Stimulated activated effector memory CD8-positive, alpha-beta T cell treated with anti-CD3 and anti-CD28 coated beads, Interleukin-12 subunit alpha, Interleukin-12 subunit beta, amount 100 ng/mL, for 72 hours (primary cell): ENCODE measurements around the gene LRMDA.

Experiments used
- ATAC-seq: fragments of 150-1000 bp; cut with Tn5 transposase; 2 replicates; pipeline ENCODE4 v1.10.0; 2021
- DNase-seq, 2 donors: peaks; one replicate each; pipeline ENCODE4 v3.0.0; 2021 to 2022; ENCODE audit warnings: low spot score in 2 of 2
- H3K27ac Mint-ChIP-seq: one replicate; pipeline ENCODE4 v1.8.0; 2022; ENCODE audit warnings: mild to moderate bottlenecking, mixed read lengths
- H3K36me3 Mint-ChIP-seq: one replicate; pipeline ENCODE4 v1.8.0; 2022; ENCODE audit warnings: mild to moderate bottlenecking, mixed read lengths
- H3K4me1 Mint-ChIP-seq: one replicate; pipeline ENCODE4 v1.8.0; 2022; ENCODE audit warnings: mixed read lengths
- H3K4me3 Mint-ChIP-seq: one replicate; pipeline ENCODE4 v1.8.0; 2022; ENCODE audit warnings: mild to moderate bottlenecking, mixed read lengths
- H3K9me3 Mint-ChIP-seq: one replicate; pipeline ENCODE4 v1.8.0; 2022; ENCODE audit warnings: mixed read lengths

LRMDA gene

DNA sequence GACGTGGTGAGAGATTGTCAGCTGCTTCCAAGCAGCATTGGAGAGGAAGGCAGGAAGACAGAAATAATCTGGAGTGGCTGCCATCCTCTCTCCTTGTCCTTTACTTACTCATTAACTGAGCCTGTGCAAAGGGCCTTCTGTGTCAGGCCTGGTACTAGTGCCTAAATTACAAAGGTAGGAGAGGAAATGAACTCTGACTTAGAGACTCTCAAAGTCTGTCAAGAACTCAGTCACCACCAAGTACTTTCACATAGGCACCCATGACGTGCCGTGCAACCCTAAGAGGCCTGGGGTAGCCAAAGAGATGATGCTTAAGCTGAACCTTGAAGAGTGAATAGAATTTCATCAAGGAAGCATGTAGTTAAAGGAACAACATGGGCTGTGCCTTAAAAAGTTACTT, 866.9 kb downstream of the LRMDA start:
- DNase-seq = no peak
- Mint-ChIP-seq H3K27ac (no peak overlapping the region), H3K4me3 (no peak overlapping the region), H3K4me1 (no peaks in the 10 kb centered on the region), H3K9me3 (no peaks in the 10 kb centered on the region), H3K36me3 (no peaks in the 10 kb centered on the region)
- ATAC-seq = no peak

DNA sequence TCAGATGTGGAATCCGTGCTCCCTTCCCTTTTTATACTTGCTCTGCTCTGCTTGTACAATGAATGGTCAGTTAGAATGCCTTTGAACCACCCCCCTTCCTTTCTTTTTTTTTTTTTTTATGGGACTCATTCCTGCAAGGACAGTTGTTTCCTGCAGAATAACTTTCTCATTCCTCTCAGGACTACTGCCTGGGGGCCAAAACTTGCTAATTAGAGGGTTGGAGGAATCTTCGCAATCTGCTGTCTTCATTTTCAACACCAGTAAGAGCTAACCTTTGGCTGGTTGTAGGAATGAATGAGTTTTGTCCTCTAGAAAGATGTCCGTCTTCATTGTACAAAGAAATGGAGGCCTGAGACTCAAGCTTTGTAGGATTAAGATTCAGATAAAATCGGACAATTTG, 868.1 kb downstream of the LRMDA start:
- ATAC-seq (no peak), DNase-seq (no peak)
- no peak overlapping the region for H3K4me3 Mint-ChIP-seq
- no peaks in the 10 kb centered on the region for H3K36me3 Mint-ChIP-seq
- no peak overlapping the region for H3K27ac Mint-ChIP-seq
- H3K9me3 Mint-ChIP-seq = peaks cover 1% of the 10 kb centered on the region
- H3K4me1 Mint-ChIP-seq = no peaks in the 10 kb centered on the region

DNA sequence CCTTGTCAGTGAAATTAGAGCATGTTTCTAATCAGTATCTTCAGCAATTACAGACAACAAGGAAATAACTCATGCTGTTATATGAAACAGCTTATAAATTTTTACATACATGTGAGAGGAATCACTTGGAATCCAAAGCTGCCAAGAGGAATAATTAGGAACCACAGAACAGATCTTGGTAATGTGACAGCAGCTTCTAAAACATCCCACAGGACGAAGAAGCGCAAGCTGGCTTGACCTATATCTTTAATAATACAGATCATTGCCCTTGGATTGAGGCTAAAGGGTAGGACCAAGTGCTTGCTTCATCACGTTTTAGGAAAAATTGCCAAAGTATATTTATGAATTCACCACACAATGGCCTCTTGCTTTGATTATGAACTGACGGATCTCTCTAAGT, 869.8 kb downstream of the LRMDA start:
- H3K4me3 Mint-ChIP-seq = no peak overlapping the region
- no peaks in the 10 kb centered on the region for H3K4me1 Mint-ChIP-seq
- ATAC-seq (no peak), DNase-seq (no peak)
- peaks cover 3% of the 10 kb centered on the region for H3K9me3 Mint-ChIP-seq
- no peaks in the 10 kb centered on the region for H3K36me3 Mint-ChIP-seq
- no peak overlapping the region for H3K27ac Mint-ChIP-seq

- no peak overlapping the region for H3K27ac Mint-ChIP-seq
- ATAC-seq = no peak
Measured at GRCh38 chr10:76301950-76302349, 870.5 kb downstream of the LRMDA start.

DNA sequence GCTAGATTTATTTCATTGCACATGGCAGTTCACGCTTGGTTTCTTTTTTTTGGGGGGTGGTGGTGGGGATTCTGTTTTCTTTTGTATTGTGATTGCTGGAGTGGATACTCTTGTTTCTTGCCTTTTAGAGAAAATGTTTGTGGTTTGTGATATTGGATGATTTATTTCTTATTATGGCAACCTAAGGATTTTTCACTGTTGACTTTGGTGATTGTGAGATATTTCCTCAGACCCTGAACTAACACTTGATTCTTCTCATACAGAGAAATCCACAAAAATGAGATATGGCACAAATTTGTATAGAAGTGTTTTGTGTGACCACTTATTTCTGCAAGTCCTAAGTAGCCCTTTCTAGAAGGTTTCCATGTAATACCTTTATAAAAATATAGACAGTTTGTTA, 871.1 kb downstream of the LRMDA start:
- ATAC-seq (no peak), DNase-seq (no peak)
- H3K9me3 Mint-ChIP-seq = peaks cover 3% of the 10 kb centered on the region
- no peak overlapping the region for H3K27ac Mint-ChIP-seq
- H3K36me3 Mint-ChIP-seq = no peaks in the 10 kb centered on the region
- no peak overlapping the region for H3K4me3 Mint-ChIP-seq
- H3K4me1 Mint-ChIP-seq = no peaks in the 10 kb centered on the region

More at GRCh38 chr10:76301950-76302349, 870.5 kb downstream of the LRMDA start:
- no peaks in the 10 kb centered on the region for H3K36me3 Mint-ChIP-seq
- H3K4me1 Mint-ChIP-seq = no peaks in the 10 kb centered on the region
- no peak overlapping the region for H3K4me3 Mint-ChIP-seq
- DNase-seq = no peak
- H3K9me3 Mint-ChIP-seq = peaks cover 3% of the 10 kb centered on the region

GRCh38 chr10:76302961-76303630, 871.7 kb downstream of the LRMDA start:
- no peaks in the 10 kb centered on the region for H3K4me1 Mint-ChIP-seq
- H3K4me3 Mint-ChIP-seq = no peak overlapping the region
- no peak for DNase-seq
- no peaks in the 10 kb centered on the region for H3K36me3 Mint-ChIP-seq
- H3K9me3 Mint-ChIP-seq = peaks cover 3% of the 10 kb centered on the region
- no peak for ATAC-seq
- no peak overlapping the region for H3K27ac Mint-ChIP-seq

DNA sequence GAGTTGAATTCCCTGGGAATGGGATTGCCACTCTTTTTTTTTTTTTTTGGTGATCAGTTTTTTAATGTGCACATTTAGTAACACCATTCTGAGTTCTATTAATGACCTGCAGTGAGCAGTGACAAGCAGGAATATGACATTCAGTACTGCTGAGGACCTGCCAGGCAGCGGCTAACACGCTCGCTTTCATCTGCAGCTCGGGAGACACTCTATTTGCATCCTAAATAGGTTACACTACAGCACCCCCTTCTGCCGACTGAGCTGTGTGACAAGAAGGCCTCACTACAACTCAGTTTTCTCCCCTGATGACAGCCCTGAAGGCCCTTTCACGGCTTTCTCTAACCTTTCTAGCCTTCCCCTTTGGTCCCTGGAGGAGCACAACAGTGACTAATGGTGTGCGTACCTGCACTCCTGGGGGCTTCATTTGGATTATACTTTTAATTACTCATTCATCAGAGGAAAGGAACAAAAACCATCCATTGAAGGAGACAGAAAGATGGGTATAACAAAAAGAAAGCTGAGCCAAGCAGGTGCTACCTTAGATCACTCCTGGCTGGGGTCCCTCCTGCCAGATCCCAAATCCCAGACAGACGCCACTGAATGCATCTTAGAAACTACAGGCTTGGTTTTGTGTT, 872.4 kb downstream of the LRMDA start:
- H3K9me3 Mint-ChIP-seq = peaks cover 3% of the 10 kb centered on the region
- no peak for ATAC-seq
- DNase-seq = no peak
- H3K36me3 Mint-ChIP-seq = no peaks in the 10 kb centered on the region
- H3K27ac Mint-ChIP-seq = no peak overlapping the region
- H3K4me1 Mint-ChIP-seq = no peaks in the 10 kb centered on the region
- H3K4me3 Mint-ChIP-seq = no peak overlapping the region

DNA sequence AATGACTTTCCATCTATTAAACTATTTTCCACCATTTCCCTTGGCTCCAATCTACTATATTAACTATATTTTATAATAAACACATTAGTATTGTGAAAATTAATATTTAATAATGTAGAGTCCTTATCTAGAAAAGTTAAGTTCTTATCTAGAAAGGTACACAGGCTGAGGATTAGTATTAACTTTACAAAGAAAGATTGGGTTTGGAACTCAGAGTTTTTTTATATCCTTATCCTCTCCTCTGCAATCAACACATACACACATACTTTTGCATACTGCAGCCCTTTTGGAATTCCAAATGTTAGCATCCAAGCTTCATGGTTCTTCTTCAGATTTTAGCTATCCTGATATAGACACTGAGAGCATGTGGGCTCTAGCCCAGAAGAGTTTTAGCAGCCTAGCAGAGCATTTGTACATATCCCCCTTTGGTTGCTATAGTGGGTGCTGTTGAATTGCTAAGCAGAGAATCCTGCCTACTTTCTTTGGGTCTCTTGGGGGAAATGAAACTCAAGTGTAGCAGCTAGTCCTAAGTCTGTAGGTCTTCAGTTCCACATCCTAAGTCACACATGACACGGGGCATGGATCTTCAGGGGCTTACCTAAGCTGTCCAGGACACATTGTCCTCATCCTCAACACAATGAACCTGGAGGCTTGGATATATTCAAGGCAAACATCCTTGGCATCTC, 874.6 kb downstream of the LRMDA start:
- Mint-ChIP-seq H3K27ac (no peak overlapping the region), H3K36me3 (no peaks in the 10 kb centered on the region)
- no peak for DNase-seq

GRCh38 chr10:76306856-76307255, 875.4 kb downstream of the LRMDA start:
- Mint-ChIP-seq H3K4me1 (no peaks in the 10 kb centered on the region), H3K27ac (no peak overlapping the region), H3K9me3 (peaks cover 3% of the 10 kb centered on the region), H3K4me3 (no peak overlapping the region), H3K36me3 (no peaks in the 10 kb centered on the region)
- no peak for DNase-seq
- ATAC-seq = no peak

More for the DNA sequence above, 874.6 kb downstream of the LRMDA start:
- Mint-ChIP-seq H3K9me3 (peaks cover 3% of the 10 kb centered on the region), H3K4me1 (no peaks in the 10 kb centered on the region), H3K4me3 (no peak overlapping the region)
- no peak for ATAC-seq

GRCh38 chr10:76309070-76309469, 877.6 kb downstream of the LRMDA start:
- Mint-ChIP-seq H3K36me3 (no peaks in the 10 kb centered on the region), H3K9me3 (peaks cover 3% of the 10 kb centered on the region), H3K27ac (no peak overlapping the region), H3K4me1 (no peaks in the 10 kb centered on the region), H3K4me3 (no peak overlapping the region)
- DNase-seq (no peak), ATAC-seq (no peak)

DNA sequence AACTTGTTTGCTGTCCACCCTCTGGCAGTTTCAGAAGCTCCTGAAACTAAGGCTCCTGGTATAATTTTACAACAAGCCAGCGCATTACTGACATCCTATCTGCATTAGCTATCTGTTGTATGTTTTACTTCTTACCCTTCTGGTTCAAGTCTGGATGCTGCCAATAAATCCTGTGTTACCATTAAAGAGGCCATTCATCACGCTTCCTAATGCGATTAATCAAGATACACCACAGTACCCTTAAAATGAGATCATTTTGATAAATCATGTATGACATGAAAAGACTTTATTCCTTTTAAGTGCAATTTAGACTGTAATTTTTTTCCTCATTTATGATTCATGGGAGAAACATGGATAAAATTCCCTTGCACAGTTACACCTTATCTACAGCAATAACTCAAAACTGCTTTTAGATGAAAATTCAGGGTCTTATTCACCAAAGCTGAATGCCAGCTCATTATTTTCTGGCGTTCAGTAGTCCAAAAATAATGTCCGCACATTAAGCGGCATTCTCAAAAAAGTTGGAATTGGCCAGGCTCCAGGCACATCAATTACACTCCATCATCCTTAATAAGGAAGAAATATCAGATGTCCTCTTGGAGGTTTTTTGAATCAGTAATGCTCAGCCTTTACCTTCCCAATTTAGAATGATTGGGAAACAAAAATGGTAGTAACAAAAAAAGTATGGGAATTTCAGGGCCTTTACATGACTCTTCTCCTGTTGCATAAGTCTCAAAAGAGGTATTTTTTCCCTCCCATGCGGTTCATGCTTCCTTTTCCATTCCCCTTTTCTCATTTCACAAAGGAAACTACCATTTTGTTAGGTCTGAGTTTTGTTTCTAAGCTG, 878.5 kb downstream of the LRMDA start:
- ATAC-seq (no peak), DNase-seq (no peak)
- H3K27ac Mint-ChIP-seq = no peak overlapping the region
- no peaks in the 10 kb centered on the region for H3K9me3 Mint-ChIP-seq
- H3K36me3 Mint-ChIP-seq = no peaks in the 10 kb centered on the region
- H3K4me1 Mint-ChIP-seq = no peaks in the 10 kb centered on the region
- H3K4me3 Mint-ChIP-seq = no peak overlapping the region

DNA sequence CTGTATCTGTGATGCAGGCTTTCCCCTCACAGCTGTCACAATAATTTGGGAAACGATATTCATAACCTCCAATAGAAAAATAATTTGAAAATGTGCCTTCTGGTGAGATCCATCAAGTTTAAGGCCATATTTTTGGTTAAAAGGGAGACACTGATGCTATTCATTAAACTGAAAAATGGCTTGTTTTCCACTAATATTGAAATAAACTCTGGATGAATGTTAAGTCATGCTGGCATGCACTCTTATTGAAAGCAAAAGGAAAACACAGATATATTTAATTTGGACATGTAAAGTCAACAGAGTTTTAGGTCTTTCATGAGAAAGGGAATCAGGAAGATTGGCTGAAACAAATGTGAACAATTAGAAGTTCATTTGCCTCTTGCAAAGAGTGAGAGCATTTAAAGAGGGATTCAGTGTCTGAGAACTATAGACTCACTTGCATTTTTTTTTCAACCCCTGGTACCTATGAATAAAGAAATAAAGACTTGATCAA, 879.2 kb downstream of the LRMDA start:
- Mint-ChIP-seq H3K4me3 (no peak overlapping the region), H3K27ac (no peak overlapping the region), H3K9me3 (no peaks in the 10 kb centered on the region), H3K4me1 (no peaks in the 10 kb centered on the region), H3K36me3 (no peaks in the 10 kb centered on the region)
- no peak for DNase-seq
- ATAC-seq = no peak

DNA sequence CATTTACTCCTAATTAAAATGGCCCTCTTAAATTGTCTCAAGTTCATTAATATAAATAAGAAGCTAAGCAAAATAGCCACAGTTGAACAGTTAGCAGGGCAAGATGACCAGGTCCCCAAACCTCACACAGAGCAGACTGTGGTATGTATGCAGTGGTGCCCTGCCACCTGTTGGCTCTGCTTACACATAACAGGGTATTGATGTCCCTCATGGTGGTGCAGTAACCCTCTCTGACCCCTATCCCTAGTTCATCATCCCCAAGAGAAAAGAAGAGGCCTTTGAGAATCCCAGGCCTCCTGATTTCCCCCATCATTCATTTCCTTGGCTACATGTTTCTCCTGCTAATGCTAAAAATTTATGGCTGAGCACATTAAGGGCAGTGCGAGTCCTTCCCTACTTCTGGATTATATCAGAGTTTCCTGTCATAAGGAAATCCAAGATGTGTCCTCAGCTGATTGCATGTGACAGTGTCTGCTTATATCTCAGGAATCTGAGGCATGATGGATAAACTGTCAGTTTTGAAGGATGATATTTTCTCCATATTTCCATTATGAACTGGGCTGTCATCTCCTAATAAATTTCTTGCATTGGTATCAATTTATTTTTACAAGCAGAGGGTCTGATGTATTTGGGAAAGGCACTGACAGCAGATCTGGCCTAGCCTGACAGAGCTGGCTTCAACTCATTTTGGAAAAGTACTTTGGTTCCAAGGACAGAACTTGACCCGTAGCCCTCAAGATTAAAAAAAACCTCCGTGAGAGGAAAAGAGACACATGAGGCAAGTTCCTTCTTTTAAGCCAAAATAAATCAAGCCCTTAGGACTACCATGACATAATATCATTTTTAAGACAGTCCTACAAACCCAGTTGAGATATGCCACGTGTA, 880.6 kb downstream of the LRMDA start:
- ATAC-seq (no peak), DNase-seq (no peak)
- no peaks in the 10 kb centered on the region for H3K36me3 Mint-ChIP-seq
- H3K4me3 Mint-ChIP-seq = no peak overlapping the region
- H3K27ac Mint-ChIP-seq = no peak overlapping the region
- no peaks in the 10 kb centered on the region for H3K4me1 Mint-ChIP-seq
- H3K9me3 Mint-ChIP-seq = no peaks in the 10 kb centered on the region

- Mint-ChIP-seq H3K4me1 (no peaks in the 10 kb centered on the region), H3K36me3 (no peaks in the 10 kb centered on the region), H3K9me3 (peaks cover 8% of the 10 kb centered on the region), H3K27ac (no peak overlapping the region), H3K4me3 (no peak overlapping the region)
- DNase-seq (no peak), ATAC-seq (no peak)
Measured at GRCh38 chr10:76315240-76315639, 883.8 kb downstream of the LRMDA start.
